Measurements from ENCODE around the gene BEST3.

- TF ChIP-seq CTCF (IDR thresholded peaks at IDR 0.05) (no peak), POLR2A (IDR thresholded peaks at IDR 0.05) (no peak)
Measured at GRCh38 chr12:69688021-69688420, 11.1 kb downstream of the BEST3 start.
